HepG2 (cell line): ENCODE data around the gene ZNF132. TPM values are rescaled to one million over a fixed set of nuclear protein-coding genes. Genes with fewer than 3 reads are reported as not detected.

Experiments
- ATAC-seq: fragments of 200-7000 bp; cut with Tn5 transposase; 3 replicates; pipeline ENCODE4 v1.9.1; 2020; ENCODE audit warnings: mild to moderate bottlenecking, moderate library complexity
- Bru-seq: library from RNA; stranded (reverse); fragments of 400-500 nt; gene quantifications from one replicate; lab custom pipeline; 2021; lab: Mats Ljungman, UMichigan
- BruChase-seq, 2 experiments: library from RNA; stranded (reverse); fragments of 400-500 nt; gene quantifications; one replicate each; lab custom pipeline; 2021; lab: Mats Ljungman, UMichigan
- BruUV-seq: library from RNA; stranded (reverse); fragments of 400-500 nt; replicated peaks from 2 replicates; lab custom pipeline; 2021; lab: Mats Ljungman, UMichigan
- CTCF ChIA-PET: fragments of 300-600 bp; formaldehyde crosslinking; extraction: SDS; loops from one replicate; lab custom pipeline; 2021; ENCODE audit warnings: low total read pairs, inconsistent platforms, low intra/inter-chr PET ratio; lab: Yijun Ruan, JAX
- POLR2A ChIA-PET: fragments of 350-600 bp; sonication (Branson Sonifier 250); formaldehyde crosslinking; loops from one replicate; lab custom pipeline; 2020; ENCODE audit warnings: antibody characterized with exemption, inconsistent platforms; lab: Yijun Ruan, JAX
- DNase-seq: peaks from one replicate; pipeline ENCODE4 v3.0.0-alpha.2; 2015; ENCODE audit warnings: low spot score
- FAIRE-seq: peaks from 3 replicates; lab custom pipeline; 2011; peaks lifted over from hg19 to GRCh38; lab: Jason Lieb, UNC
- H2AFZ ChIP-seq: one replicate; pipeline ENCODE4 v1.6.1; 2011; ENCODE audit warnings: low read length, inconsistent platforms
- H3K27ac ChIP-seq: fragments of 300-600 bp; 3 replicates; pipeline ENCODE4 v1.8.0; 2011; ENCODE audit warnings: mixed run types, mild to moderate bottlenecking, mixed read lengths, low read length, inconsistent platforms; ENCODE audit not compliant: insufficient read depth; ENCODE audit errors: extremely low read length
- H3K27me3 ChIP-seq, 2 experiments: fragments of 200-600 bp in 1 of 2; 2 replicates in 1 of 2; 3 replicates in 1 of 2; pipeline versions ENCODE4 v1.6.0 to v1.8.0; 2011; ENCODE audit warnings: low read length in 2 of 2, mild to moderate bottlenecking in 2 of 2, moderate library complexity in 2 of 2, inconsistent platforms in 1 of 2; ENCODE audit not compliant: insufficient read depth in 2 of 2, control insufficient read depth in 1 of 2
- H3K36me3 ChIP-seq, 2 experiments: fragments of 200-600 bp in 1 of 2; replicated peaks in 1 of 2; 2 replicates in 1 of 2; 3 replicates in 1 of 2; pipeline versions ENCODE4 v1.5.1 to v1.8.0; 2011; ENCODE audit warnings: low read length in 2 of 2, inconsistent platforms in 1 of 2; ENCODE audit not compliant: insufficient read depth in 2 of 2, control insufficient read depth in 1 of 2
- H3K4me1 ChIP-seq: 2 replicates; pipeline ENCODE4 v1.5.1; 2012; ENCODE audit warnings: low read length, inconsistent platforms; ENCODE audit not compliant: insufficient read depth
- H3K4me2 ChIP-seq: 2 replicates; pipeline ENCODE4 v1.6.0; 2011; ENCODE audit warnings: low read depth, low read length, inconsistent platforms
- H3K4me3 ChIP-seq, 3 experiments: fragments of 200-600 bp in 1 of 3; sonication (generic), shearing (Covaris generic) in 1 of 3; replicated peaks in 1 of 3; 2 replicates each; pipeline ENCODE4 v1.5.1; 2011 to 2016; ENCODE audit warnings: low read length in 3 of 3, inconsistent platforms in 2 of 3, low read depth in 2 of 3, mild to moderate bottlenecking in 2 of 3, control low read depth in 1 of 3, mixed read lengths in 1 of 3; ENCODE audit not compliant: insufficient read depth in 1 of 3
- H3K79me2 ChIP-seq: one replicate; pipeline ENCODE4 v1.6.1; 2011; ENCODE audit warnings: low read length, inconsistent platforms; ENCODE audit not compliant: insufficient read depth
- H3K9ac ChIP-seq: 2 replicates; pipeline ENCODE4 v1.6.0; 2011; ENCODE audit warnings: mild to moderate bottlenecking, low read depth, low read length, inconsistent platforms; ENCODE audit not compliant: insufficient read depth
- H3K9me3 ChIP-seq: 2 replicates; pipeline ENCODE4 v1.5.1; 2012; ENCODE audit warnings: mild to moderate bottlenecking, low read length
- H4K20me1 ChIP-seq: 2 replicates; pipeline ENCODE4 v1.6.0; 2011; ENCODE audit warnings: inconsistent platforms, mild to moderate bottlenecking, low read length, moderate library complexity; ENCODE audit not compliant: insufficient read depth
- ARHGAP35 ChIP-seq: sonication (generic); formaldehyde crosslinking; IDR thresholded peaks from 2 replicates; pipeline ENCODE4 v1.9.0; 2022; ENCODE audit warnings: mild to moderate bottlenecking, inconsistent platforms, moderate library complexity, missing genetic modification reagents, borderline replicate concordance
- CENPX ChIP-seq: sonication (generic); formaldehyde crosslinking; IDR thresholded peaks from 2 replicates; pipeline ENCODE4 v1.9.0; 2021; ENCODE audit warnings: mild to moderate bottlenecking, missing genetic modification reagents, moderate library complexity
- FOXK1 ChIP-seq: sonication (generic); formaldehyde crosslinking; IDR thresholded peaks from 2 replicates; pipeline ENCODE4 v1.4.0; 2020; ENCODE audit warnings: low read depth, missing genetic modification reagents, borderline replicate concordance
- GPN1 ChIP-seq: sonication (generic); formaldehyde crosslinking; IDR thresholded peaks from 2 replicates; pipeline ENCODE4 v1.5.1; 2020; ENCODE audit warnings: missing genetic modification reagents, borderline replicate concordance
- MYNN ChIP-seq: sonication (generic); formaldehyde crosslinking; IDR thresholded peaks from 2 replicates; pipeline ENCODE4 v1.4.0; 2020; ENCODE audit warnings: mild to moderate bottlenecking, low read depth, missing genetic modification reagents
- POGZ ChIP-seq: sonication (generic); formaldehyde crosslinking; IDR thresholded peaks from 2 replicates; pipeline ENCODE4 v1.4.0; 2020; ENCODE audit warnings: mild to moderate bottlenecking, missing genetic modification reagents
- TFAP4 ChIP-seq: sonication (generic); IDR thresholded peaks from 2 replicates; pipeline ENCODE4 v1.6.1; 2016; ENCODE audit warnings: low read depth, borderline replicate concordance
- TOE1 ChIP-seq: sonication (generic); formaldehyde crosslinking; IDR thresholded peaks from 2 replicates; pipeline ENCODE4 v1.4.0; 2020; ENCODE audit warnings: mild to moderate bottlenecking, missing genetic modification reagents
- ZFYVE20 ChIP-seq: sonication (generic); formaldehyde crosslinking; IDR thresholded peaks from 2 replicates; pipeline ENCODE4 v1.8.0; 2023; ENCODE audit warnings: low read depth, mild to moderate bottlenecking, moderate library complexity, missing genetic modification reagents, borderline replicate concordance
- ZNF550 ChIP-seq: sonication (generic); formaldehyde crosslinking; IDR thresholded peaks from 2 replicates; pipeline ENCODE4 v1.4.0; 2020; ENCODE audit warnings: mild to moderate bottlenecking, missing genetic modification reagents, borderline replicate concordance
- ZNF576 ChIP-seq: sonication (generic); formaldehyde crosslinking; IDR thresholded peaks from 2 replicates; pipeline ENCODE4 v1.4.0; 2020; ENCODE audit warnings: mild to moderate bottlenecking, missing genetic modification reagents
- WGBS: methylation state at CpG from one replicate; pipeline ENCODE4 v1.1.6; 2017; ENCODE audit warnings: low lambda C conversion rate; 5-methylcytosine and 5-hydroxymethylcytosine counted together
- in situ Hi-C: cut with HindIII; loops from 2 replicates; pipeline ENCODE4 v1.10.0; 2017; ENCODE audit warnings: low pct_unique_long_range_greater_than_20kb; ENCODE audit not compliant: extremely low pct_ligation_motif_present
- intact Hi-C: fragments of 100-400 bp; cut with micrococcal nuclease; formaldehyde crosslinking; loops from one replicate; pipeline ENCODE4 v1.10.0; 2022; ENCODE audit not compliant: unreplicated experiment
- long read RNA-seq, 2 experiments: library from RNA in 1 of 2; library from polyadenylated mRNA in 1 of 2; stranded (forward) in 1 of 2; unstranded in 1 of 2; transcript quantifications; one replicate each; pipeline ENCODE4 v2.0.0, GENCODE V29; 2019 to 2022
- polyA minus RNA-seq, 3 experiments: library from RNA; depleted of rRNA, polyadenylated mRNA; stranded (reverse); fragments of >200 nt; gene quantifications; 2 replicates each; pipeline ENCODE4 v1.2.3, GENCODE V29; 2011; ENCODE audit warnings: low replicate concordance in 1 of 3
- polyA plus RNA-seq, 8 experiments: library from polyadenylated mRNA; depleted of rRNA in 3 of 8; stranded (reverse) in 7 of 8; unstranded in 1 of 8; fragments of >200 nt; fragmentation: Illumina TruSeq in 4 of 8; extraction: Trizol in 4 of 8; gene quantifications; 2 replicates each; pipeline versions ENCODE4 v1.2.1 to v1.2.3, GENCODE V29; 2011 to 2016; ENCODE audit warnings: low read depth in 4 of 8, missing spikeins in 1 of 8, mixed read lengths in 1 of 8; ENCODE audit not compliant: insufficient read depth in 1 of 8
- total RNA-seq, 5 experiments: library from RNA; depleted of rRNA; stranded (reverse); fragments of >200 nt; fragmentation: Illumina TruSeq; extraction: Trizol; gene quantifications; 2 replicates each; pipeline ENCODE4 v1.2.3, GENCODE V29; 2016; ENCODE audit warnings: low read depth in 1 of 5

The ZNF132 gene
- total RNA-seq (2016; rRNA removed; fragmentation: Illumina TruSeq; extraction: Trizol) (not detected in 2 replicates), polyA plus RNA-seq (2011; rRNA removed) (not detected in 2 replicates), polyA minus RNA-seq (2011; rRNA and poly(A)+ RNA removed; ENCODE audit: low replicate concordance) (not detected in 2 replicates), Bru-seq, nascent RNA (percentile 10 among the genes with signal in this experiment), BruChase-seq, experiment 1, labeled RNA remaining after a 6-hour chase (percentile 15 among the genes with signal in this experiment), BruChase-seq, experiment 2, labeled RNA remaining after a 2-hour chase (not detected)
- not detected in 2 replicates for total RNA-seq (2016; cell fraction: cytosol; rRNA removed; fragmentation: Illumina TruSeq; extraction: Trizol; ENCODE audit: low read depth)
- total RNA-seq (2016; cell fraction: insoluble cytoplasmic fraction; rRNA removed; fragmentation: Illumina TruSeq; extraction: Trizol), result not detected in 2 replicates
- total RNA-seq (2016; cell fraction: membrane; rRNA removed; fragmentation: Illumina TruSeq; extraction: Trizol), result not detected in 2 replicates
- not detected in 2 replicates for total RNA-seq (2016; cell fraction: nucleus; rRNA removed; fragmentation: Illumina TruSeq; extraction: Trizol)
- not detected in 2 replicates for polyA plus RNA-seq (2011; cell fraction: cytosol; rRNA removed)
- polyA plus RNA-seq (2011; cell fraction: nucleus; rRNA removed), result not detected in 2 replicates
- polyA plus RNA-seq (2012), result 0.15 and 0.24 TPM in 2 replicates
- polyA plus RNA-seq (2016; cell fraction: cytosol; fragmentation: Illumina TruSeq; extraction: Trizol; ENCODE audit: low read depth), result not detected in 2 replicates
- polyA plus RNA-seq (2016; cell fraction: insoluble cytoplasmic fraction; fragmentation: Illumina TruSeq; extraction: Trizol; ENCODE audit: low read depth), result not detected in 2 replicates
- not detected in 2 replicates for polyA plus RNA-seq (2016; cell fraction: membrane; fragmentation: Illumina TruSeq; extraction: Trizol; ENCODE audit: low read depth)
- not detected in 2 replicates for polyA plus RNA-seq (2016; cell fraction: nucleus; fragmentation: Illumina TruSeq; extraction: Trizol; ENCODE audit: insufficient read depth, low read depth)
- polyA minus RNA-seq (2011; cell fraction: cytosol; rRNA and poly(A)+ RNA removed), result not detected in 2 replicates
- not detected in 2 replicates for polyA minus RNA-seq (2011; cell fraction: nucleus; rRNA and poly(A)+ RNA removed)
- long read RNA-seq, experiment 1, result 0 reads
- long read RNA-seq, experiment 2, result 0 reads

- H4K20me1 ChIP-seq, result no peaks in the 10 kb centered on the region
- H3K4me3 ChIP-seq, result no peak within 1 kb of the TSS
- no TSS peak for BruUV-seq
- in situ Hi-C loops, result no loop called here
- H3K9me3 ChIP-seq, result no peaks in the 10 kb centered on the region
- H3K9ac ChIP-seq, result no peak within 1 kb of the TSS
- TF ChIP-seq ZFYVE20 (CRISPR knock-in tag), result no peak
- no peak for TF ChIP-seq POGZ (CRISPR knock-in tag)
- TF ChIP-seq CENPX, result no peak
- no peak for TF ChIP-seq TOE1
- TF ChIP-seq MYNN, result no peak
- TF ChIP-seq ZNF576 (CRISPR knock-in tag), result no peak
- no peak for TF ChIP-seq ZNF550 (CRISPR knock-in tag)
- no peak for TF ChIP-seq GPN1 (CRISPR knock-in tag)
- TF ChIP-seq ARHGAP35 (CRISPR knock-in tag), result no peak
- TF ChIP-seq TFAP4, result no peak
- no peak for TF ChIP-seq FOXK1 (CRISPR knock-in tag)
- TF ChIP-seq, all 625 proteins: peak for 0
- ChIA-PET POLR2A (no interaction called here), CTCF (no interaction called here)
- ATAC-seq, result no peak
- Histone ChIP-seq H3K27me3 (no peaks in the 10 kb centered on the region), H3K27ac (no peak within 1 kb of the TSS), H3K79me2 (no peaks in the 10 kb centered on the region), H3K4me2 (no peak within 1 kb of the TSS), H3K36me3 (no peaks in the 10 kb centered on the region), H3K4me1 (no peaks in the 10 kb centered on the region), H2AFZ (no peak within 1 kb of the TSS)
- no peak for FAIRE-seq
- intact Hi-C loops, result no loop called here
- no peak for DNase-seq
- WGBS, result 75% methylated on average over 45 of the region's 59 CpGs
Measured at GRCh38 chr19:58439576-58440554, at the start of gene ZNF132. TSS of gene ZNF132 (minus strand) at chr19:58440153. CDS start at chr19:58439821, 332 bp downstream.
